NK-92 treated with Interleukin-12 subunit alpha and Interleukin-12 subunit beta, amount 100 ng/mL, for 24 hours (cell line): ENCODE data around the gene PLEKHS1.
"Not testable (repeated sequence)": the region's sequence is repeated elsewhere in the genome, so short reads cannot be mapped to it uniquely, and the experiment has no call there.

Experiments
- DNase-seq: peaks from one replicate; lab custom pipeline; 2025; lab: John Stamatoyannopoulos, UW

Gene PLEKHS1

DNA sequence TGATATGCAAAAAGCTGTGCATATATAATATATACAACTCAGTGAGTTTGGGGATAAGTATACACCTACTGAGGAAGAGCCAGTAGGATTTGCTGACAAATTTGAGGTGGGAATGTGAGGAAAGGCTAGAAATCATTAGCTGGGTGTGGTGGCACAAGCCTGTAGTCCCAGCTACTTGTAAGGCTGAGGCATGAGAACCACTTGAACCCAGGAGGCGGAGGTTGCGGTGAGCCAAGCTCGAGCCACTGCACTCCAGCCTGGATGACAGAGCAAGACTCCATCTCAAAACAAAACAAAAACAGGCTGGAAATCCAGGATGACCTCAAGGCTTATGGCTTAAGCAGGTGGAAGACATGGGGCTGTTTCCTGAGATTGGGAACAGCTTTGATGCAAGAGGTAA is 10.6 kb upstream of the PLEKHS1 start:
- DNase-seq, result no peak

GRCh38 chr10:113742466-113742865 is 9.0 kb upstream of the PLEKHS1 start:
- DNase-seq, result no peak

GRCh38 chr10:113743594-113743993 is 7.9 kb upstream of the PLEKHS1 start:
- no peak for DNase-seq

GRCh38 chr10:113745374-113745773 is 6.1 kb upstream of the PLEKHS1 start:
- no peak for DNase-seq

GRCh38 chr10:113746217-113746957 is 5.1 kb upstream of the PLEKHS1 start:
- DNase-seq, result no peak

GRCh38 chr10:113752553-113752952 is 1.1 kb downstream of the PLEKHS1 start:
- DNase-seq, result no peak

DNA sequence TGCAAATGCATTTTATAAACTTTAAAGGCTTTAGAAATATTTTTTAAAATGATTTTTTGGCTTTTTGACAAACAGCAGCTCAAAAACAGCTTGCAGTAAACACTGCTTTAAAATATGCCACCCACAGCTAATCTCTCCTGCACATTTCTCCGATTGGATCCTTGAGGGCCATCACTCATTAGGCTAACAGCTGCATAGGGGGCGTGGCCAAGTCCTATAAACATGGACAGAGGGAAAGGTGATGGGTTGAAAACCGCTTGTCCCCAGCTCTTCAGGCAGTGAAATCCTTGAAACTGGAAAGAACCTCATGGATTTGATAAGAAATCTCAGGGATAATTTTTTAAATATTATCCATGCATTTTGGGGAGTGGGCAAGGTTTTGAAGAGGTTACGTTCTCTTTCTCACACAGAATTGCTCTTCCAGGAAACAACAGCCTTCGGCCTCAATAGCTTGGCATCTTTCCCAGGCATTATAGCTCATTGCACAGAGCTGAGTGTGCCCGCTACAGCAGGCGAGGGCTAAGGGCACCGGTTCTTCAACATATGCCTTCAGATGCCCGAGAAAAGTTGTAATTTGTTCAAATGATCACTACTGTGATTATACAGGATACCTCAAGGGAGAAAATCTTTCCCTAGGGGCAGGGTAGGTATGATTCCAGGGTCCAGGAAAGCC is 1.7 kb downstream of the PLEKHS1 start:
- no peak for DNase-seq

- DNase-seq, result no peak
These were observed 2.6 kb downstream of the PLEKHS1 start for GRCh38 chr10:113754125-113754524.

GRCh38 chr10:113754768-113755167 is 3.3 kb downstream of the PLEKHS1 start:
- DNase-seq, result no peak

DNA sequence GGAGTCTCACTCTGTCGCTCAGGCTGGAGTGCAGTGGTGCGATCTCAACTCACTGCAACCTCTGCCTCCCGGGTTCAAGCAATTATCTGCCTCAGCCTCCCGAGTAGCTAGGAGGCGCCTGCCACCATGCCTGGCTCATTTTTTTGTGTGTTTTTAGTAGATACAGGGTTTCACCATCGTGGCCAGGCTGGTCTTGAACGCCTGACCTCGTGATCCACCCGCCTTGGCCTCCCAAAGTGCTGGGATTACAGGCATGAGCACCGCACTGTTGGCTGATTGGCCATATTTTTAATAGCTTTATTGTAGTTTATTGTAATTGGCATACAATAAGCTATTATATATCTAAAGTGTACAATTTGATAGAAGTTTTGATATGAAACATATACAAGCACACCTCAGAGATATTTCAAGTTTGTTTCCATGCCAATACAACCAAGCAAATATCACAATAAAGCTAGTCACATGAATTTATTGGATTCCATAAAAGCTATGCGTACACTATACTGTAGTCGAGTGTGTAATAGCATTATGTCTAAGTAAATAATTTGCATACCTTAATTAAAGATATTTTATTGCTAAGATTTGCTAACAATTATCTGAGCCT is 5.6 kb downstream of the PLEKHS1 start:
- no peak for DNase-seq

DNA sequence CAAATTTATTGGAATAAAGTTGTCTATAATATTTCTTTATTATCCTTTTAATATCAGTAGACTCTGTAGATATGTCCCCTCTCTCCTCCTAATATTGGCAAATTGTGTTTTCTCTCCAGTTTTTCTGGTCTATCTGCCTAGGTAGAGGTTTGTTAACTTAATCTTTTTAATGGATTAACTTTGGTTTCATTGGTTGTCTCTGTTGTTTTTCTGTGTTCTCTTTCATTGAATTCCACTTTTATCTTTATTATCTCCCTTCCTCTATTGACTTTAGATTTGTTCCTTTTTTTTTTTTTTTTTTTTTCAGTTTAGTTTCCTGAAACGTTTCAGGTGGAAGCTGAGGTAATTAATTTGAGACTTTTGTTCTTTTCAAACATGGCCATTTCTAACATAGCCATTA is 10.6 kb downstream of the PLEKHS1 start:
- DNase-seq, result no peak

- DNase-seq, result no peak
These were observed 13.1 kb downstream of the PLEKHS1 start for GRCh38 chr10:113764582-113764981.

- no peak for DNase-seq
These were observed 14.4 kb downstream of the PLEKHS1 start for GRCh38 chr10:113765910-113766309.

GRCh38 chr10:113767222-113767621 is 15.7 kb downstream of the PLEKHS1 start:
- no peak for DNase-seq

DNA sequence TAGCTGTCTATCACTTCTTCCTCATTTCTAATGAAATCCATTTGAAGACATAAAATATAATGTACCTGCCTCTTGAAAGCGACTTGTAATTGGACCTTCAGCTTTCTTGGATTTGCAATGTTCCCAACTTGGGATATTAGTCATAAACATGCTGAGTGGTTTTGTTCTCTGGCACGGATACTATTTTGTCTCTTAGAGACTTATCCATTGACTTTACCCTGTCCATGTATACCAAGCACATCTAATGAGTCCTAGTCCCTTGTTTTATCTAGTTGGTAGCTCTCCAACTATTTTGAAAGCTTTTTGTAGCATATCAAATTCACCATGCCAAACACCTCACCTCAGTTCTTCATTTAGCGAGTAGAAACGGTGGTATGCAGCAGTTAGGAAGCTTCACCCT is 18.9 kb downstream of the PLEKHS1 start:
- no peak for DNase-seq

- DNase-seq, result not testable (repeated sequence)
These were observed 19.6 kb downstream of the PLEKHS1 start for GRCh38 chr10:113771131-113771530.

GRCh38 chr10:113775686-113776294 is 24.3 kb downstream of the PLEKHS1 start:
- no peak for DNase-seq

DNA sequence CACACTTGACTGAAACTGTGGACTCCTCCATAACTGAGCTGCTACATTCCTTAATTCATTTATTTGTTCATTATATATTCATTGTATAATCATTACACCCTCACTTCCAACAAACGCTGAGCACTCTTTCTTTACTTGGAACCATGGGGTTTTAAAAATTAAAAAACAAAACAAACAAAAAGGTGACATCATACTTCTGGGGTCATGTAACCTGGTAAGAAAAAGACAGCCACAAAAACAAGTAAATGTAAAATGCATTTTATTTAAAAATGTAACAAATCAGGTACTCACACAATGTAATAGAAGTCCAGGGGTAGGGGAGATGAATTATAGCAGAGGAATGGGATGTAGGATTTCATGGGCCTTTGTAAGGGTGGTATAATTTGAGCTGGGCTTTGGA is 25.1 kb downstream of the PLEKHS1 start:
- DNase-seq, result no peak

GRCh38 chr10:113780681-113781250 is 29.3 kb downstream of the PLEKHS1 start:
- no peak for DNase-seq

GRCh38 chr10:113782367-113782766 is 30.9 kb downstream of the PLEKHS1 start:
- no peak for DNase-seq

DNA sequence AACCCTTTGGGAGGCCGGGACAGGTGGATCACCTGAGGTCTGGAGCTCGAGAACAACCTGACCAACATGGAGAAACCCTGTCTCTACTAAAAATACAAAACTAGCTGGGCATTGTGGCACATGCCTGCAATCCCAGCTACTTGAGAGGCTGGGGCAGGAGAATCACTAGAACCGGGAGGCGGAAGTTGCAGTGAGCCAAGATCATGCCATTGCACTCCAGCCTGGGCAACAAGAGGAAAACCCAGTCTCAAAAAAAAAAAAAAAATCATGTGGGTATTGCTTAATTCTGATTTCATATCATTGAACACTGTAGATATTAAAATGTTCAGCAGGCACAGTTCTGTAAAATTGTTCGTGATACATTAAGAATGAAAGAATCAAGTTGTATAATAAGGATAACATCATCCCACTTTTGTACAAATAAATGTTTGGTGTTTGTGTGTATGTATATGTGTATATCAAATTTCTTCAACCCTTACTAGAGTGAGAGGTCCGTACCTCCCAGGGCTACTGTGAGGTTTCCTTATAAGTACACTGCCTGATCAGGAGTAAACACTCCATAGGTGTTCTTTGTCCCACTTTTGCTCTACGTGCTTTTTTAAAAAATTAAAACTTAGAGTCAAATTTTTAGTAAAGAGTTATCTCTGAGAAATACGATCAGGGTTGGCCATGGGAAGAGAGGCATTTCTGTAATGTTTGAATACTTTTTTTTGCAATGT is 31.7 kb downstream of the PLEKHS1 start:
- DNase-seq, result no peak

- DNase-seq, result no peak
These were observed 37.2 kb downstream of the PLEKHS1 start for GRCh38 chr10:113788604-113789083.
